Measurements from ENCODE around the gene SH3BP2.

The SH3BP2 gene

DNA sequence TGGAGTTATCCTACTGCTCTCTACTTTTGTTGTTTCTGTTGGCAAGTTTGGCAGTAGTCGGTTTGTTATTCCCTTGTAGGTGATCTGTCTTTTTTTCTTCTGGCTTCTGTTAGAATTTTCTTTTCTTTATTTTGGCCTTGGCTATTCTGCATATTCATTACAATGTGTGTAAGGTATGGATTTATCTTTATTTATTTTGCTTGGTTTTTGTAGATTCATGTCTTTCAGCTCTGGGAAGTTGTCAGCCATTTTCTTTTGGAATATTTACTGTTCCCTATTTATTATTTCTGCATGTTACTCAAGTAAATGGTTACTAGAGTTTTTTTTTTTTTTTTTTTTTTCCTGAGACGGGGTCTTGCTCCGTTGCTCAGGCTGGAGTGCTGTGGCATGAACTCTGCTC is 63.4 kb downstream of the SH3BP2 start:
- DNase-seq (ENCODE audit: low read depth), result no peak

DNA sequence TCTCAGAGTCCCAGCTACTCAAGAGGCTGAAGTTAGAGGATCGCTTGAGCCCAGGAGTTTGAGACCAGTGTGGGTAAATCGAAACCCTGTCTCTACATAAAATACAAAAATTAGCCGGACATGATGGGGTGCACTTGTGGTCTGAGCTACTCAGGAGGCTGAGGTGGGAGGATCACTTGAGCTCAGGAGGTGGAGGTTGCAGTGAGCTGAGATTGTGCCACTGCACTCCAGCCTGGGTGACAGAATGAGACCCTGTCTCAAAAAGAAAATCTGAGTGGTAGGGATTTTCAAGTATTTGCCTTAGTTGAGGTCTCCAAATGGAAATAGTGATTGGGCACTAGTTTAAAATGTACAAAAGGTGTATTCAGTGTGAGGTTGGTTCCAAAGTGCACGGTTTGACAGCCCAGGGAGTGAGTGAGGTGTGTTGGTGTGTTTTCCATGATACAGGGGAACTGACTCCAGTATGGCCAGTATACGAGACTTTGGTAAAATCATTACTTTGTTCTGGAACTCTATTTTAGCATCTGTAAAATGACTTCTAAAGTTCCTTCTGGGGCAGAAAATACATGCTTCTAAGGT is 64.6 kb downstream of the SH3BP2 start:
- no peak for DNase-seq (ENCODE audit: low read depth)

DNA sequence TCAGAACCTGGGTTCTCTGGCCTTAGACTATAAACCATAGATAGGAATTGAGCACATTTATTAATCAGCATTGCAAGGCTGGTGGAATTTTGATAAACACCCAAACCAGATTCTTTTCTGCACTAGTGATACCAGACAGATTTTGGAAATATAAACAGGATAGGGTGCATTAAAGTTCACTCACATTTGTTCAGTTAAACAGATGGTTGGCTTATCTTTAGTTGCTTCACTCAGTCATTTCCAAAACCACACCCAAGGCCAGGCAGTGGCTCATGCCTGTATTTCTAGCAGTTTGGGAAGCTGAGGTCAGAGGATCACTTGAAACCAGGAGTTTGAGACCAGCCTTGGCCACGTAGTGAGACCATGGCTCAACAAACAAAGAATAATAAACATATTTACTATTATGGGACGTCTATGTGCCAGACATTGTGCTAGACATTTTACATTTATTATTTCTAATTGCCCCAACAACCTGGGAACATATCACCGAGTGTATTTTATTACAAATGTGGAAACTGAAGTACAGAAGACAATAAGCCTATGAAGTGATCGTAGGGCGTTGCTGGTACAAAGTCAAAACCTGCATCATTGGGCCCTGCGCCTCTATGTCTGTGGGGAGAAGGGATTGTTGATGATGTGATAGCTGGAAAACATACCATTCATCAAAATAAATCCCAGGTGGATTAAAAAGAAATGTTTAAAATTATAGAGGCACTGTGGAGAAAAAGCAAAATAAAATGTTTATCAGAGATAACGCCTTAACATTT is 65.7 kb downstream of the SH3BP2 start:
- peak; percentile 95 for DNase-seq (ENCODE audit: low read depth)

DNA sequence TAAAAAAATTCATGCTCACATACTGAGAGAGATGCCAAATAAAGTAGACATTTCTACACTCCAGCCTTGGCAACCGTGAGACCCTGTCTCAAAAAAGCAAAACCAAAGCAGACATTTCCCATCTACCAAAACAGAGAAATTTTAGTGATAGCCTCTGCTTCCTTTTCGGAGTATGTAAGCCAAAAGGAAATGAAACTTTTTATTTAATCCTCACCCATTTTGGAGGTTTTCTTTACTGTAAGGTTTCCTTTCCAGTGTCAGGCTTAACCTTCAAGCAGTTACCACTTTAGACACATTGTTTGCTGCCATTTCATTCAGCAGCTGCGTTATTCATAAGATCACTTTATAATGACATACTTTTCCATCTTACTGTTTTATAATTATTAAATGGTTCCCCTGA is 66.6 kb downstream of the SH3BP2 start:
- no peak for DNase-seq (ENCODE audit: low read depth)

DNA sequence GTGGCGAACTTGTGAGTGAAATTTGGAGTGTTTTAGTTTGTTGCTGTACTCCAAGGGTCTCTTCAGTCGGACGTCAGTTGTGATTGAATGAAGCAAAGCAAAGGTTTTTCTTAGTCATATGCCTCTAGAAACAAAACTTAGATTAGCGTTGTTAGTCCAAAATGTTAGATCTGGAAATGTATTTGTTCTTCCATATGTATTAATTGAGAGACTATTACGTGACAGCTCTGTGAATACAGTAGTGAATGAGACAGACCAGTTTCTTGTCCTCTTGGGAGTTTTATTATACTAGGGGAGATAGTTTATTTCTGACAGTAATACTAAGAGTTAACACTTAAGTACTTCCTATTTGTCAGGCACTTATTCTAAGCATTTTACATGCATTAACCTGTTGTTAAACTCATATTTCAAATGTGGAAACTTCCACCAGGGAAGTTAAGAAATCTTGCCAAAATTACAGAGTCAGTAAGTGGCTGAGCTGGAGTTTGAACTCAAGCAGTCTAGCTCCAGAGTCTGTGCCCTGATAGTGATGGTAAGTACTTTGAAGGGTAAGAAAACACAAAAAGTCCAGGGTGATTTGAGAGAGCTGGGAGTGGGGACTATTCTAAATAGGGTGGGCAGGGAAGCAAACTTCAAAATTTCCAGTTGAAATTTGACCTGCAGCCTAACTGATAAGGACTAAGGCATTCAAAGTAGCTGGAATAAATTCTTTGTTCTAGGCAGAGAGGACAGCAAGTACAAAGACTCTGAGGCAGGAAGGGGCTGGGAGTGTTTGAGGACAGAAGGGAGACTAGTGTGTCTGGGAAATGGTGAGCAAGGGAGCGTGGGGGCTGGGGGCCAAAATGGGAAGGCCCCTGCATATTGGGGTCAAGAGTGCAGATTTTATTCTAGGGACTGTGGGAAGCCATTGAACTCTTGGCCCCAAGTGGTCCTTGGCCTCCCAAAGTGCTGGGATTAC is 67.8 kb downstream of the SH3BP2 start:
- peak; percentile 66 for DNase-seq (ENCODE audit: low read depth)

DNA sequence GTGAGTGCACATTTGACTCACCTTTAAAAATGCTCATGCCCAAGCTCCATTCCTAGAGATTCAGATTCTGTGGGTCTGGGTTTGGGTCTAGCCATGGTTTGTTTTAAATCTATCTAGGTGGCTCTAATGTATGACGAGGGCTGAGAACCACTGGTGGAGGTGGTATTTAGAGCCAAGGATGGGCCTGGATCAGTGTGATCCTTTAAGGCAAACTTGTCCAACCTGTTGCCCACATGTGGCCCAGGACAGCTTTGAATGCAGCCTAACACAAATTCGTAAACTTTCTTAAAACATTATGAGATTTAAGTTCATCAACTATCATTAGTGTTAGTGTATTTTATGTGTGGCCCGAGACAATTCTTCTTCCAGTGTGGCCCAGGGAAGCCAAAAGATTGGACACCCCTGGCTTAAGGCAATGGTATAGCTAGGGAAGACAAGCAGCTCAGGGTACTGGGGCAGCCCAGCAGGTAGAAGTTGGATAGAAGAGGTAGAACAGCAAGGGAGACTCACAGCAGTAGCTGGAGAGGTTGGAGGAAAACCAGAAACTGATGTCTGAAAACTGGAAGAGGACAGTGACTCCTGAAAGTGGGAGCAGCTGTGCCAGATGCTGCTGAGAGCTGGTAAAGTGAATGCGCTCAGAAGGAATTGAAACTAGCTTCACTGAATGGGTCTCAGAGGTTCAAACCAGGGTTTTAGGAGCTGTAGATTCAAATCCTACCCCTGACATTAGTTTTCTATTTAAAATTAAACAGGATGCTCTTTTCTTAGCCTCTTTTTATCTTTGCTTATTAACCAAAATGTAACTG is 68.9 kb downstream of the SH3BP2 start:
- DNase-seq (ENCODE audit: low read depth), result no peak

DNA sequence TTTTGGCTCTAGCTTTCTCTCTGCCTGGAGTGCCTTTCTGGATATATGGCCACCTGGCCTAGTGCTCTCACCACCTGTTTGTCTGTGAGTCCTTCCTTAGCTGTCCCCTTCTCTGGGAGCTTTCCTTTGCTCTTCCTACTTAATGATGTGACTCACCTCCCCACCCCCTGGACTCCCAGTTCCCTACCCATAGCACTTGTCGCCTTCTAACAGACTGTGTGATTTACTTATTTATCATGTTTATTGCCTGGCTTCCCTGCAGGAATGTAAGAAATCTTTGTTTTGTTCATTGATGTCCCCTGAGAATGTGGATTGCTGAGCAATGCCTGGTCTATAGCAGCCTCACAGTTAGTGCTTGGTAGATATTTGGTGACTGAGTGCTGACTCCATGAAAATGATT is 69.6 kb downstream of the SH3BP2 start:
- no peak for DNase-seq (ENCODE audit: low read depth)

DNA sequence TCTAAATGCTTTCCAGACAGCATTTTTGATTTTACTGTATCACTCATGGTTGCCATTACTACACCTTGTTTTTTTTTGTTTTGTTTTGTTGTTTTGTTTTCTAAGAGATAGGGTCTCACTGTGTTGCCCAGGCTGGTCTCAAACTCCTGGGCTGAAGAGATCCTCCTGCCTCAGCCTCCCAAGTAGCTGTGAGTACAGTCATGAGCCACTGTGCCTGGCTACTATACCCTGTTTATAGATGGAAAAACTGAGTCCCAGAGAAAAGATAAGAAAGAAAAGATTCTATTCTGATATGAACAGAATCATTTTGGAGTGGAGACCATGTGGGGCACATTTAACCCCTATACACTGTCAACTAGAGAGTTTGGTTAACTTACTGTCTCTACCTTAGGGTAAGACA is 70.8 kb downstream of the SH3BP2 start:
- no peak for DNase-seq (ENCODE audit: low read depth)

DNA sequence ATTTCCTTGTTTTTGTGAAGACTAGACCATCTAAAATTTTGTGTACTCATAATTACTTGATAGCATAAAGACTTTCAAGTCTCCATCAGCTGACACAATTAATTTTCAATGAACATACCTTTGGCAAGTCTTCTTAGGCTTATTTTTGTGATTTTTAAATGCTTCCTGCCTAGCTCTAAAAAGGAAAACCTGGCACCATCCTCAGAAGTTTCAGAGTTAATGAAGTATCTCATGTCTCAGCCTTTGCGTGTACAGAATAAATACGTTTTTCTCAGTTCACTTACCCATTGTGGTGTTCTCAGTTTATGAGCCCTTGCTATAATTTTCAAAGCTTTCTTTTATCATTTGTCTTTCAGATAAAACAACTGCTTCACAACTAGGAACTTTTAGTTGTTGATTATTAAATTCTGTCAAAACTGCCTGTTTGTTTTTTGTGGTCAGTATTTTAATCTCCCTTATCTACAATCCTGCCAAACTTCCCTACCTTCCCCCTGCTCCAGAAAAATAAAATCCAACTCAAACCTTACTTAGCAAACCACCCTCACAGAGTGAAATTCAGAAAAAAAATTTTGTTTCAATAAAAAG is 72.4 kb downstream of the SH3BP2 start:
- DNase-seq (ENCODE audit: low read depth), result peak; percentile 58

DNA sequence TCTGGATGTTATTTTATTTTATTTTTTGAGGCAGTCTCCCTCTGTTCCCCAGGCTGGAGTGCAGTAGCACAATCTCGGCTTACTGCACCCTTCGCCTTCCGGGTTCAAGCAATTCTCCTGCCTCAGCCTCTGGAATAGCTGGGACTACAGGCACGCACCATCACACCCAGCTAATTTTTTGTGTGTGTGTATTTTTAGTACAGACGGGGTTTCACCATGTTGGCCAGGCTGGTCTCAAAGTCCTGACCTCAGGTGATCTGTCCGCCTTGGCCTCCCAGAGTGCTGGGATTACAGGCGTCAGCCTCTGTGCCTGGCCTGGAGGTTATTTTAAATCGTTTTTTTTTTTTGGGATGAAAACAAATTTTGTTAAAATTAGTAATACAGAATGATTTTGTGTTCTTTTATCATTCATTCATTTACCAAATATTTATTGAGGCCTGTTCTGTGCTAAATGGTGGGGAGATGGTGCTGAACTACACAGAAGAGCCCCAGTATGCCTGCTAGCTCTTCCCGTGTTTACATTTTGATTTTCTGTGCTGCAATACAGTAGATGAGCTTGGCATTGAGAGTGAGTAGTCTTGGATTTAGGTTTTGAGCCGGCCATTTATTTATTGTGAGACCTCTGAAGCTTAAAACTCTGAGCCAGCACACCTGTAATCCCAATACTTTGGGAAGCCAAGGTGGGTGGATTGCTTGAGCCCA is 73.4 kb downstream of the SH3BP2 start:
- no peak for DNase-seq (ENCODE audit: low read depth)

DNA sequence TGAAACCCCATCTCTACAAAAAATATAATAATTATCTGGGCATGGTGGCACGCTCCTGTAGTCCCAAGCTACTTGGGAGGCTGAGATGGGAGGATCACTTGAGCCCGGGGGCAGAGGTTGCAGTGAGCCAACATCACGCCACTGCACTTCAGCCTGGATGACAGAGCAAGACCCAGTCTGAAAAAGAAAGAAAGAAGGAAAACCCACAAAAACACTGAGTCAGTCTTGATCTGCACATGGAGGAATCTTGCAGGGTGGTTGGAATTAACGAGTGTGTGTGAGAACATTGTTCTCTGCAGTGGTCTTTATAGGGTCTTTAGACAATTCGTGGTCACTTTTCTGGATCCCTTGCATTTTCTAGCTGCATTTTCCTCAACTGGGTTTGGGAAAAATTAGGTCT is 74.0 kb downstream of the SH3BP2 start:
- peak; percentile 72 for DNase-seq (ENCODE audit: low read depth)

DNA sequence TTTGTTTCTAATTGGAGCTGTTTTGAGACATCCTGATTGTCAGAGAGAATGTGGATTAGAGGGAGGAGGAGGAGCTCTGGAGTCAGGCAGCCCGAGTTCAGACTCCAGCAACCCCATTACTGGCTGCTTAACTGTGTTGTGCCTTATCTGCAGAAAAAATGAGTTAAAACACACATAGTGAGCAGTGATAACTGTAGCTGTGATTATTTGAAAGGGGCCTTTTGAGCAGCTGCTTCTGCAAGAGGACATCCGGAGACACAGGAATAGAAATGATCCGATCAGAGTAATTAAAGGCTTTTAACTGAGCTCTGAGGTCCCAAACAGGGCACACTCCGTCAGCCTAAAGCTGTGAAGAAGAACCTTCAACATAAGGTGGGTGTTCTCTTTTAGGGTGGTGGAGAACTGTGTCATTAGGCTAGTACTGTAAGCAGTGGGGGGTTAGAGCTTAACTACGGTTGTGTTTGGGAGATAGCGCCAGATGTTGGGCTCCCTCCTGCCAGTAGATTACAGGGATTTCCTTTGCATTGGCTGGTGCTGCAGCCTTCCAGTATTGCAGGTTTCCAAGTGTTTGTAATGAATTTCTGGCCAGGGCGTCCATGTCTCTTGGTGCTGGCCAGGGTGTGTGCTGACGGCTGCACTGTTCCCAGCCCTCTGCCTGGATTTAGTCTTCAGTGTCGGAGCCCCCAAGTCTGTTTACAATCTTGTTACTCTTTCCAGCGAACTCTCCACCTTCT is 75.0 kb downstream of the SH3BP2 start:
- DNase-seq (ENCODE audit: low read depth), result peak; percentile 71

DNA sequence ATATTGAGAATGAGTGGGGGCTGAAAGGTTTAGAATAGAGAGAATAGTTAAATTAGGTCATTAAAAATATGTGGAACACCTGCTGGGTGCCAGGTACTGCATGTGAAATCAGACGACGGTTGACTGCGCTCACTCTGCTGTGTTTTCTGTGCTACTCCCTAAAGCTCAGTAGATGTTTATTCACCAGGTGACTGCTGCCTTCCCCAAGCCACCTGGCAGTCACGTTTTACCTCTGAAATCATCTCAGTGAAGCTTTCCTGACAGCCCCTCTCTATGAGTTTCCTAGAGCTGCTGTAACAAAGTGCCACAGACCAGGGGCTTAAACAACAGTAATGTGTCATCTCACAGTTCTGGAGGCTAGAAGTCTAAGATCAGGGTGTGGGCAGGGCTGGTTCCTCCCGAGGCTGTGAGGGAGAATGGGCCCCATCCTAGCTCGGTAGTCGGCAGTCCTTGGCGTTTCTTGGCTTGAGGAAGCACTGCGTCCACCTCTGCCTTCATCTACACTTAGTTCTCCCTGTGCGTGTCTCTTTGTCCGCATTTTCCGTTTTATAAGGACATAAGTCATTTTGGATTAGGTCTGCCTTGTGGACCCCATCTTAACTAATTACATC is 76.1 kb downstream of the SH3BP2 start:
- DNase-seq (ENCODE audit: low read depth), result no peak

DNA sequence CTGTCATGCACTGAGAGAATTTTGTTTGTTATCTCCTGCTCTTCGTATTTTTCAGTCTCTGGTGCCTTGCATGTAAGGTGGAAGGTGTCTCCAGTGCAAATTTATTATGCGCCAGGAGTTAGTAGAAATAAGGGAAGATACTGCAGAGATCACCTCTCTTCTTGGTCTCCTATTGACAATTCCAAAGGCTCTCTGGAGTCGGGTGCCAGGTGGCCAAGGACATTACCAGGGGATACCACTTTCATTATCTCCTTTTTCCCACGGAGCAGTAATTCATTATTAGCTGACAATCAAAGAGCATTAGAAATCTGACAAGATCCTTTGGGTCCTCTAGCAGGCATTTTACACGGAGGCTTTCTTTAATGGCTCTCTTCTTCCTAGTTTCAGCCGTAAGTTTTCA is 76.8 kb downstream of the SH3BP2 start:
- DNase-seq (ENCODE audit: low read depth), result no peak

DNA sequence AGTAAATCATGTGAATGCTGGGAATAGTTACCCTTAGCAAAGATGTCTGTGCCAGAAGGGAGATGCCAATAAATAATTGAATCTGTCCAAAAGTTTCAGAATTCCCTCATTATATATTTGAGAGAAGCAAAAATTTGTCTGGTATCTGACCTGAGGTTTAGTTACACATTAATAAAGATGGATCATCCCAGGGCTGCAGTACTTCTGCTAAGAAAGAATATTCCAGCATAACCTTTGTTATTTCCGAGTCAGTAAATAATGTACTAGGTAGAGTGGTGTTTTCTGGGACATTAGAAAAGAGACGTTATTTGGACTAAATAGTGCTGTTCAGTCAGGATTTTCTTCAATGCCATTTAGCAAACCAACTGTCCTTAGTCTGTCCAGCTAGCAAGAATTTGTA is 77.2 kb downstream of the SH3BP2 start:
- no peak for DNase-seq (ENCODE audit: low read depth)

DNA sequence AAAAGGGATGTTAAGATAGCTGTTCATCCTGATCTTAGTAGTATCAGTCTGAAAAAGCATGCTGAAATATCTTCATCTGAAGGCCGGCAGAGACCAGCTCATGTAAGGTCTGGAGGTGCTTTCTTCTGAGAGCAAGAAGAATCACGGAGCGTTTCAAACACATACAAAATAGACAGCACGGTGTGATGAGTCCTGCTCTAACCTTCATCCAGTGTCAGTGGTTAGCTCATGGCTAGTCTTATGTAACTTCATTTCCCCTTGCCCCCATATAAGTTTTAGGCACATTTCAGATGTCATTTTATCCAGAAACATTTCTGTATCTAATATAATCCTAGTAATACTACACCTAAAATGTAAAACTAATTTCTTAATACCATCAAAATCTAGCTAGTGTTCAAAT is 78.6 kb downstream of the SH3BP2 start:
- no peak for DNase-seq (ENCODE audit: low read depth)

DNA sequence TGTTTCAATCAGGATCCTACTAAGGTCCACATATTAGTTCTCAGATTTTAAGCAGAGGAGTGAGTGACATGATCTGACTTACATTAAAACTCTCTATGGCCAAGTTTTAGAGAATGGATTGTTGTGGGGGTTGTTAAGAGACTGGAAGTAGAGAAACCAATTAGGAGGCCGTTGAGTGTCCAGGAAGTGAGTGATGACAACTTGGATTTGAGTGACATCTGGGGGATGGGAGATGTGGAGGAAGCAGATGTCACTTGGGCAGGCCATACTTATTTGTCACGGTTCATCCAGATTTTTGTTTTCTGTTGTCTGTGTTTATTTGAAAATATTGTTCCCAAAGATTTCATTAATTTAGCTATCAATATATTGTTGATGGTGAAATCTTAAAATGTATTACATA is 79.0 kb downstream of the SH3BP2 start:
- DNase-seq (ENCODE audit: low read depth), result no peak

DNA sequence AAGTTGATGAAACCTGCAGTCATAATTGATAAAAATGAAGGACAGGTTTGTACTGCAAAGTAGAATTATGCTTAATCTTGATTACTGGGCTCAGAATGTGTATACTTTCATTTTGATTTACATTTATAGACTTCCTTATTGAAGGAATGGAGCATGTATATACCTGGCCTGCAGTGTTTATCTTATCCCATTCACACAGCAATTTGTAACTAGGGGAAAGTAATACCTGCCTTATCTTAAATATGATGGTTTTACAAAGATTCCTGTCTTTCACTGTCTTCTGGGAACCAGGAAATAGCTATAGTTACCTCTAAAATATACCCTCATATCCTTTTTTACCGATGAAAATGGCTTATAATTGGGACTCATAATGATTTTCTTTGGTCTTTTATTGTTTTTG is 80.4 kb downstream of the SH3BP2 start:
- no peak for DNase-seq (ENCODE audit: low read depth)

DNA sequence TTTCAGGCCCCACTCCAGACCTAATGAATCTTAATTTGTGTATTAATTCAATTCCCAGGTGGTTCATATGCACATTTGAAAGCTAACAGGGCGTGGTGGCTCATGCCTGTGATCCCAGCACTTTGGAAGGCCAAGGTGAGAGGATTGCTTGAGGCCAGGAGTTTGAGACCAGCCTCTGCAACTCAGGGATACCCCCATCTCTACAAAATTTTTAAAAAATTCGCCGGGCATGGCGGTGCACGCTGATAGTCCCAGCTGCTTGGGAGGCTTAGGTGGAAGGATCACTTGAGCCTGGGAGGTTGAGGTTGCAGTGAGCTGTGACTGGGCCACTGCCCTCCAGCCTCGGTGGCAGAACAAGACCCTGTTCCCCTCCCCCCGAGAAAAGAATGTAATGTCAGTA is 82.0 kb downstream of the SH3BP2 start:
- DNase-seq (ENCODE audit: low read depth), result no peak

DNA sequence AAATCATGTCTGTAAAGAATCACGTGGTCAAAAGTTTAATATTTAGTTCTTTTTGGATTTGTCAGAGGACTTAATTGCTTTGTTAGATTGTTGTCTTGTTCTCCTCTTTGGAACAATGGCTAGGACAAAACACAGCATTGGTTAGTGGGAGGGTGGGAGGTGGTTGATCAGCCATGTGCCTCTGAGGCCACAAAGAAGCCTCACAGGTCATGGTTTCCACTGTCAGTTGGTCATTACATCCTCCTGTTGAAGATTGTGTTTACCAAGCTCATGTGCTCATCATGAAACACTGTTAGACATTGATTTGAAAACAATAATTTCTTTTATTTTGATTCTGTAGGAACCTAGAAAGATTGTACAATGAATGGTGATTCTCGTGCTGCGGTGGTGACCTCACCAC is 82.7 kb downstream of the SH3BP2 start:
- no peak for DNase-seq (ENCODE audit: low read depth)
